DOHH2 (cell line): ENCODE results near the gene QSOX2.

Source experiments
- H3F3A ChIP-seq: fragments of 200-600 bp; sonication (generic), shearing (Covaris generic); 2 replicates; pipeline ENCODE4 v1.6.0; 2016; ENCODE audit warnings: antibody characterized with exemption, mild to moderate bottlenecking; ENCODE audit not compliant: control insufficient read depth, insufficient read depth
- H3K27ac ChIP-seq: fragments of 200-600 bp; sonication (generic); 2 replicates; pipeline ENCODE4 v1.5.1; 2014; ENCODE audit warnings: low read depth, mild to moderate bottlenecking, low read length, moderate library complexity
- H3K27me3 ChIP-seq: fragments of 200-600 bp; sonication (generic); 2 replicates; pipeline ENCODE4 v1.6.1; 2014; ENCODE audit warnings: mild to moderate bottlenecking, low read length, mixed read lengths; ENCODE audit not compliant: control insufficient read depth
- H3K36me3 ChIP-seq: fragments of 200-600 bp; sonication (generic); 2 replicates; pipeline ENCODE4 v1.6.1; 2014; ENCODE audit warnings: mild to moderate bottlenecking, low read length, moderate library complexity, mixed read lengths; ENCODE audit not compliant: control insufficient read depth
- H3K4me1 ChIP-seq: fragments of 200-600 bp; sonication (generic); 2 replicates; pipeline ENCODE4 v1.6.1; 2014; ENCODE audit warnings: mild to moderate bottlenecking, low read length, mixed read lengths; ENCODE audit not compliant: control insufficient read depth
- H3K4me2 ChIP-seq: fragments of 200-600 bp; sonication (generic); 2 replicates; pipeline ENCODE4 v1.6.0; 2014; ENCODE audit warnings: mild to moderate bottlenecking, low read length, moderate library complexity
- H3K4me3 ChIP-seq: fragments of 200-600 bp; sonication (generic); 2 replicates; pipeline ENCODE4 v1.5.1; 2014; ENCODE audit warnings: mild to moderate bottlenecking, low read length, mixed read lengths
- H3K79me2 ChIP-seq: fragments of 200-600 bp; sonication (generic); 2 replicates; pipeline ENCODE4 v1.6.1; 2014; ENCODE audit warnings: mild to moderate bottlenecking, low read length, mixed read lengths; ENCODE audit not compliant: control insufficient read depth
- H3K9me2 ChIP-seq: fragments of 200-600 bp; sonication (generic); replicated peaks from 2 replicates; pipeline ENCODE4 v1.6.1; 2014; ENCODE audit warnings: mild to moderate bottlenecking, low read length, mixed read lengths; ENCODE audit not compliant: control insufficient read depth
- H3K9me3 ChIP-seq: fragments of 200-600 bp; sonication (generic); 2 replicates; pipeline ENCODE4 v1.6.1; 2014; ENCODE audit warnings: antibody characterized with exemption, low read length, mixed read lengths; ENCODE audit not compliant: control insufficient read depth, insufficient read depth
- H4K20me1 ChIP-seq: fragments of 200-600 bp; sonication (generic); 2 replicates; pipeline ENCODE4 v1.6.0; 2014; ENCODE audit warnings: low read depth, mild to moderate bottlenecking, antibody characterized with exemption, low read length, moderate library complexity; ENCODE audit not compliant: control insufficient read depth, insufficient read depth
- CTCF ChIP-seq: fragments of 200-600 bp; sonication (generic); IDR thresholded peaks from one replicate; pipeline ENCODE4 v1.5.1; 2014; ENCODE audit warnings: antibody characterized with exemption, mild to moderate bottlenecking, low read depth, low read length; ENCODE audit not compliant: poor library complexity, severe bottlenecking
- EZH2phosphoT487 ChIP-seq: fragments of 200-600 bp; sonication (generic); IDR thresholded peaks from 2 replicates; pipeline ENCODE4 v1.6.1; 2017; ENCODE audit warnings: borderline replicate concordance, mild to moderate bottlenecking, antibody characterized with exemption, low read length, moderate library complexity, mixed read lengths

The QSOX2 gene

GRCh38 chr9:136211441-136212344, 33.9 kb downstream of the QSOX2 start:
- Histone ChIP-seq H3F3A (peaks cover 14% of the 10 kb centered on the region), H4K20me1 (0 out of 2 replicates have a peak, but pooled peaks cover 12% of the 10 kb centered on the region), H3K9me3 (no peaks in the 10 kb centered on the region), H3K9me2 (no peaks in the 10 kb centered on the region), H3K4me2 (no peak overlapping the region), H3K4me1 (peaks cover 46% of the 10 kb centered on the region), H3K79me2 (no peaks in the 10 kb centered on the region; the same call in 1 of the 2 replicates), H3K27ac (no peak overlapping the region), H3K36me3 (peaks cover 98% of the 10 kb centered on the region), H3K27me3 (no peaks in the 10 kb centered on the region), H3K4me3 (no peak overlapping the region)
- TF ChIP-seq EZH2phosphoT487 = no peak
- no peak for TF ChIP-seq CTCF

GRCh38 chr9:136211006-136211405, 34.6 kb downstream of the QSOX2 start:
- peaks cover 96% of the 10 kb centered on the region for H3K36me3 ChIP-seq
- no peak overlapping the region for H3K27ac ChIP-seq
- no peaks in the 10 kb centered on the region for H3K27me3 ChIP-seq
- no peaks in the 10 kb centered on the region for H3K9me3 ChIP-seq
- H3K4me3 ChIP-seq = no peak overlapping the region
- 0 out of 2 replicates have a peak, but pooled peaks cover 15% of the 10 kb centered on the region for H4K20me1 ChIP-seq
- peaks cover 16% of the 10 kb centered on the region for H3F3A ChIP-seq
- no peaks in the 10 kb centered on the region; the same call in 1 of the 2 replicates for H3K79me2 ChIP-seq
- TF ChIP-seq CTCF = no peak
- TF ChIP-seq EZH2phosphoT487 = no peak
- no peak overlapping the region for H3K4me2 ChIP-seq
- H3K9me2 ChIP-seq = no peaks in the 10 kb centered on the region
- peaks cover 39% of the 10 kb centered on the region for H3K4me1 ChIP-seq

- peaks cover 16% of the 10 kb centered on the region for H3F3A ChIP-seq
- no peaks in the 10 kb centered on the region for H3K9me2 ChIP-seq
- H3K9me3 ChIP-seq = no peaks in the 10 kb centered on the region
- H3K36me3 ChIP-seq = peaks cover 95% of the 10 kb centered on the region
- no peak overlapping the region for H3K4me3 ChIP-seq
- H3K79me2 ChIP-seq = no peaks in the 10 kb centered on the region; the same call in 1 of the 2 replicates
- no peak for TF ChIP-seq CTCF
- peaks cover 36% of the 10 kb centered on the region for H3K4me1 ChIP-seq
- H4K20me1 ChIP-seq = peaks cover 18% of the 10 kb centered on the region; the same call in 1 of the 2 replicates
- no peak overlapping the region for H3K4me2 ChIP-seq
- no peaks in the 10 kb centered on the region for H3K27me3 ChIP-seq
- H3K27ac ChIP-seq = no peak overlapping the region
Measured at GRCh38 chr9:136210276-136210675, 35.3 kb downstream of the QSOX2 start.
